DND-41 (cell line): Measurements from ENCODE around the gene AADACL2.

ENCODE experiments used
- ATAC-seq: fragments of 200-7000 bp; cut with Tn5 transposase; 3 replicates; pipeline ENCODE4 v1.9.1; 2021; ENCODE audit warnings: low read depth; ENCODE audit not compliant: insufficient read depth
- DNase-seq: peaks from one replicate; pipeline ENCODE4 v3.0.0-alpha.2; 2020
- H2AFZ ChIP-seq: 2 replicates; pipeline ENCODE4 v1.6.0; 2012; ENCODE audit warnings: low read depth, low read length
- H3K27ac ChIP-seq: 2 replicates; pipeline ENCODE4 v1.5.1; 2012; ENCODE audit warnings: low read length, inconsistent platforms
- H3K27me3 ChIP-seq: fragments of 200-600 bp; sonication (generic); 2 replicates; pipeline ENCODE4 v1.6.0; 2012; ENCODE audit warnings: low read length, mild to moderate bottlenecking, inconsistent platforms; ENCODE audit not compliant: insufficient read depth, poor library complexity
- H3K36me3 ChIP-seq: 2 replicates; pipeline ENCODE4 v1.5.1; 2012; ENCODE audit warnings: low read length, inconsistent platforms; ENCODE audit not compliant: insufficient read depth
- H3K4me1 ChIP-seq: 2 replicates; pipeline ENCODE4 v1.5.1; 2012; ENCODE audit warnings: mild to moderate bottlenecking, low read length; ENCODE audit not compliant: insufficient read depth
- H3K4me2 ChIP-seq: 2 replicates; pipeline ENCODE4 v1.6.0; 2012; ENCODE audit warnings: mild to moderate bottlenecking, moderate library complexity, low read length, inconsistent platforms; ENCODE audit not compliant: insufficient read depth
- H3K4me3 ChIP-seq, 2 experiments: fragments of 200-600 bp in 1 of 2; shearing (Covaris generic) in 1 of 2; 2 replicates each; pipeline ENCODE4 v1.5.1; 2012 to 2016; ENCODE audit warnings: inconsistent platforms in 2 of 2, low read length in 2 of 2, mild to moderate bottlenecking in 2 of 2, low read depth in 1 of 2, moderate library complexity in 1 of 2
- H3K79me2 ChIP-seq: 2 replicates; pipeline ENCODE4 v1.6.0; 2012; ENCODE audit warnings: low read length, inconsistent platforms; ENCODE audit not compliant: insufficient read depth
- H3K9ac ChIP-seq: 2 replicates; pipeline ENCODE4 v1.6.0; 2012; ENCODE audit warnings: low read depth, mild to moderate bottlenecking, inconsistent platforms, low read length, moderate library complexity
- H3K9me3 ChIP-seq: 2 replicates; pipeline ENCODE4 v1.5.1; 2012; ENCODE audit warnings: low read length, moderate library complexity, mild to moderate bottlenecking, inconsistent platforms; ENCODE audit not compliant: insufficient read depth, severe bottlenecking
- H4K20me1 ChIP-seq: 2 replicates; pipeline ENCODE4 v1.6.0; 2012; ENCODE audit warnings: low read length; ENCODE audit not compliant: insufficient read depth
- CTCF ChIP-seq: IDR thresholded peaks from 2 replicates; pipeline ENCODE4 v1.5.1; 2012; ENCODE audit warnings: borderline replicate concordance, low read length, moderate library complexity, mild to moderate bottlenecking; ENCODE audit not compliant: poor library complexity, severe bottlenecking; ENCODE audit errors: extremely low read depth
- EZH2 ChIP-seq: IDR thresholded peaks from 3 replicates; pipeline ENCODE4 v1.6.1; 2012; ENCODE audit warnings: borderline replicate concordance, low read depth, mild to moderate bottlenecking, moderate library complexity, low read length, inconsistent platforms; ENCODE audit not compliant: severe bottlenecking

Gene AADACL2

GRCh38 chr3:151765685-151766084, 32.0 kb downstream of the AADACL2 start:
- Histone ChIP-seq H4K20me1 (no peaks in the 10 kb centered on the region), H3K4me3 (no peak overlapping the region), H3K4me2 (no peak overlapping the region), H3K4me1 (peaks cover 4% of the 10 kb centered on the region; the same call in 1 of the 2 replicates), H3K27me3 (no peaks in the 10 kb centered on the region), H2AFZ (no peak overlapping the region), H3K9ac (no peak overlapping the region), H3K27ac (no peak overlapping the region), H3K79me2 (no peaks in the 10 kb centered on the region), H3K36me3 (no peaks in the 10 kb centered on the region), H3K9me3 (no peaks in the 10 kb centered on the region)
- no peak for TF ChIP-seq CTCF
- TF ChIP-seq EZH2: no peak
- ATAC-seq: no peak
- DNase-seq: no peak

GRCh38 chr3:151766454-151766853, 32.7 kb downstream of the AADACL2 start:
- Histone ChIP-seq H2AFZ (no peak overlapping the region), H3K4me1 (peaks cover 4% of the 10 kb centered on the region; the same call in 1 of the 2 replicates), H3K4me3 (no peak overlapping the region), H3K27ac (no peak overlapping the region), H4K20me1 (no peaks in the 10 kb centered on the region), H3K4me2 (no peak overlapping the region), H3K27me3 (no peaks in the 10 kb centered on the region), H3K9me3 (no peaks in the 10 kb centered on the region), H3K79me2 (no peaks in the 10 kb centered on the region), H3K36me3 (no peaks in the 10 kb centered on the region), H3K9ac (no peak overlapping the region)
- TF ChIP-seq EZH2 (no peak), CTCF (no peak)
- no peak for ATAC-seq
- DNase-seq: no peak

- no peak for ATAC-seq
- no peaks in the 10 kb centered on the region for H3K27me3 ChIP-seq
- H3K36me3 ChIP-seq: no peaks in the 10 kb centered on the region
- TF ChIP-seq CTCF (no peak), EZH2 (no peak)
- H2AFZ ChIP-seq: no peak overlapping the region
- no peaks in the 10 kb centered on the region for H4K20me1 ChIP-seq
- H3K9me3 ChIP-seq: no peaks in the 10 kb centered on the region
- no peak for DNase-seq
- H3K4me1 ChIP-seq: peaks cover 4% of the 10 kb centered on the region; the same call in 1 of the 2 replicates
- H3K4me3 ChIP-seq: no peak overlapping the region
- H3K27ac ChIP-seq: no peak overlapping the region
- no peak overlapping the region for H3K4me2 ChIP-seq
- no peaks in the 10 kb centered on the region for H3K79me2 ChIP-seq
- H3K9ac ChIP-seq: no peak overlapping the region
Measured at GRCh38 chr3:151768393-151768930, 34.7 kb downstream of the AADACL2 start.

- H3K27me3 ChIP-seq: no peaks in the 10 kb centered on the region
- H3K9ac ChIP-seq: no peak overlapping the region
- H3K79me2 ChIP-seq: no peaks in the 10 kb centered on the region
- no peak for ATAC-seq
- peaks cover 4% of the 10 kb centered on the region; the same call in 1 of the 2 replicates for H3K4me1 ChIP-seq
- no peak overlapping the region for H2AFZ ChIP-seq
- no peaks in the 10 kb centered on the region for H3K36me3 ChIP-seq
- H3K27ac ChIP-seq: no peak overlapping the region
- H3K4me3 ChIP-seq: no peak overlapping the region
- H3K9me3 ChIP-seq: no peaks in the 10 kb centered on the region
- no peaks in the 10 kb centered on the region for H4K20me1 ChIP-seq
- TF ChIP-seq CTCF (no peak), EZH2 (no peak)
- H3K4me2 ChIP-seq: no peak overlapping the region
- no peak for DNase-seq
Measured at GRCh38 chr3:151769175-151769574, 35.4 kb downstream of the AADACL2 start.
